HG03432 (cell line): ENCODE data around the gene PAH.

ENCODE experiments used
- ATAC-seq: cut with Tn5 transposase; IDR thresholded peaks from one replicate; pipeline ENCODE4 v1.9.1; 2021; ENCODE audit warnings: mild to moderate bottlenecking, moderate library complexity; ENCODE audit not compliant: unreplicated experiment

PAH gene

DNA sequence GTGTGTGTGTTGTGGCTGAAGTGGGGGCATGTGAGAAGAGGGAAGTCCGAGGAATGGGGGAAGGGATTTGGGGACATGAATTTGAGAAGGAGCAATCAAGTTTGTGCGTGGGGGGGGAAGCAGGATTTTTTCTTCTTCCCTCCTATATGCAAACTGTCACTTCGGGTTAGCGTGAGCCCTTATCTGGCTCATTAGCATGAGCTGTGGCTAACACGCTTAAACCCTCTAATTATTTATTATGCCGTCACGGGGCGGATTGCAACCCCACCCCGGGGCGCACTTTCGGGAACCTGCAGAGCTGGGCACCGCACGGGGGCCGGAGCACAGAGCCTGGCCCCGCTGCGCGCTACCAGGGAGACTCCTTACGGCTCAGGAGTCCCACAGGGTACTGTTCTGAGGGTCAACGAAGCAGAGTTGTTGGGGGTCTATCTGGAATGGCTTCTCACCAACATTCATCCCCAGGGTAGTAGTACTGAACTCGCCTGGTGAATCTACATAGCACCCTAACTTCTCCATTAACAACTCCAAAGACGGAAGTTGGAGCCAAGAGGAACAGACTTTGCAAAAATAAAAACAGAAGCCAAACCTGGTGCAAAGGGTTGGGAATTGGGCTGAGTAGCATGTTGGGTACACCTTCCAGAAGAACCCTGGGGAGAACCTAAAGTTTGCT is 34.0 kb upstream of the PAH start:
- ATAC-seq = no peak

DNA sequence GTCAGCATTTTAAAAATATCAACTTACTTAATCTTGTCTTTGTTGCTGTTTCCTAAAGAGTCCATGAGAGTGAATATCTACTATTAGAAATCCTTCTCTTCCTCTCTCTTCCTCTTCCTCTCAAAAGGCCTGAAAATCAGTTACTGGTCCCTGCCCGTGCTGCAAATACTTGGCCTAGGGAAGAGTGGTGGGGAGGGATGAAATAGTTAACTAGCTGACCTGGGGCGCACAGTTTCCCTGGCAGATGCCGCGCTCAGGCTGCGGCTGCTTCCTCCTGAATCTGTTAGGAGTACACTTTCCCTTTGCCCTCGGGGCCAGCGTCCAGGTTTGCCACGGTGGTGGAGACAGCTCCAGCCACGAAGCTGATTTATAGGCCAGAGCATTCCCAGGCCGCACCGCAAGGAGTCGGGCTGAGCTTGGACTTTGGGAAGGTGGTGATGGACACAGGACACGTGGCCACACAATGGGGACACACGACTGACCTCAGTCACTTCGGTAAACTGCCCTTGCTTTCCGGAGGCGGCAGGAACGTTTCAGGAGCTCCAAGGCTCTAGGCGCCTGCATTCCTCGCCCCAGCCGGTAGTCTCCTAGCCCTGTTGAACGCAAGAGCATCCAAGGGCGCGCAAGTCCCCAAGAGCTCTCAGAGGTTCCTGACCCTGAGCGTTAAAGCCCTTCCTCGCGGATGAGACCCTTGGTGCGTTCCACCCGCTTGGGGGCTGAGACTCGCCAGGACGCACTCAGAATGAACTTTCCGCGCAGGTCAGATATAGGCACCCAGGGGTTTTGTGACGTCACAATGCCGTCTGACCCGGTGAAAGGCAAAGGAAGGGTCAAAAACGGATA is 33.3 kb upstream of the PAH start:
- no peak for ATAC-seq

DNA sequence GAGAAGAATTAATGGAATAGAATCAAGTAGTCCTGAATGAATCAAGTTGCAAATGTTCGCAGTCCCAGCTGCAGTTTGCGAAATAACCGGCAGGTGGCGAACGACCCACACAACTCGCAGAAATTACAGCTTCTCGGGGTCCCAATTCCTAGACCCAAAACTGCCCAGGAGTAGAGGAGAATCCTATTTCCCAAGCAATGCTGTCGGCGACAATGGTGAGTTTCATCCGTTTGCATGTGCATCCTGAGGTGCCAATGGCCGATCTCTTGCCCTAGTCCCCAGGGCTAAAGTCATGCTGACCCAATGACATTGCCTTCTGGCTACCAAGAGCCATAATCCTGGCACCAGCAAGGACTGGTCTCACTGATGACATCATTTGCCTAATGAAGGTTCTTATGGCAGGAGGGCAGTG is 31.9 kb upstream of the PAH start:
- ATAC-seq = no peak

DNA sequence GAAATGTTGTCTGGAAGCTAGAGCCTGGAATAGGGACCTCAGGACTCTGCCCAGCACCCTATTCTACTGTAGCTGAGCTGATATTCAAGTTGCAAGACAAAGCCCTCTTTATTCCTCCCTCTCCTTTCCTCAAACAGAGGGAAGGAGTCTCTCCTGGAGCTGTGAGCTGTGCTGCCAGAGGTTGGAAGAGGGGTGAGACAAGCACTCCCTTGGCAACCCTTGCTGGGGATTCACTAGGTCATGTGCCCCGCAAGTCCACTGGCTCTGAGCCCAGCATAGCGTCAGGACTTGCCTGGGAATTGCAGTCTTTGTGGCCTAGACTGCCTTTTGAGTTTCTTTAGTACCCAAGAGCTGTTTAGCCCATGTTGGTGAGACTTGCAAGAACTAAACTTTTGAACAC is 29.0 kb upstream of the PAH start:
- no peak for ATAC-seq

DNA sequence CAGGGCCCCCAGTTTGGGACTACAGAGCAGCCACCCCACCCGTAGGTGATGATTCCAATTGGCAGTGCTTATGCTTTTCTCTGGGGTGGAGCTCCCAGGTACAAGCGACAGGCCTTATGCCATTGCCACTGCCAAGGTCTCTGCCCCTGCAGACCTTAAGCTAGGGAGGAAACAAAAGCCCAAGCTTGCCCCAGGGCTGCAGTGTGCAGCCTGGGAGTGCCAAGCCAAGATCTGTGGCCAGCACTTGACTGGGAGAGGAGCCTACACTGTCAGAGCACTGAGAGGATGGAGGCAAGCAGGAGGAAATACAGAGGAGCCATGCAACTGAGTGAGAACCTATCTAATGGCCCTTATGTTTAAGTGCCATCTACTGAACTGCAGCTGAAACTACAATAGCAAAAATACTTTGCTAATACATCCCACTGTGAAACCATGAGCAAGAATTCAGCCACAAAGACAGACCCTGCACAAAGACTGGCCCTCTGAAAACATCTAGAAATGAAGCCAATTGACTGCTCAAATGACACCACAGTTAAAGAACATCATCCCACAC is 22.7 kb upstream of the PAH start:
- ATAC-seq = no peak

DNA sequence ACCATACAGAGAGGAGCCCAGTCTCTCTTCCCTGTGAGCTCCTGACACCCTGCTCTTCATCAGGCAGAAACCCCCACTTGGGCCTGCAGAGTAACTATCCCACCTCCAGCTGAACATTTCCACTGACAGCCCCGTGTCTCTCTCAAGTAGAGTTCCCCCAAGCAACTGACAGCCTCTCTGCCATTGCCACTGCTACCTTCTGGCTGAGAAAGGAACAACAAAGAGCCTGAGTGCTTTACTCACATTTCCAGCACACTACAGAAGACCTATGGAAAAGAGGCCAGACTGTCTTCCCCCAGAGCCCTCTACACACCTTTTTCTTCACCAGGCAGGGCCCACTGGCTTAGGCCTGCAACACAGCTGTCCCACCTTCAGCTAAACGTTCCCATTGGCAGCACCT is 22.0 kb upstream of the PAH start:
- ATAC-seq = no peak

DNA sequence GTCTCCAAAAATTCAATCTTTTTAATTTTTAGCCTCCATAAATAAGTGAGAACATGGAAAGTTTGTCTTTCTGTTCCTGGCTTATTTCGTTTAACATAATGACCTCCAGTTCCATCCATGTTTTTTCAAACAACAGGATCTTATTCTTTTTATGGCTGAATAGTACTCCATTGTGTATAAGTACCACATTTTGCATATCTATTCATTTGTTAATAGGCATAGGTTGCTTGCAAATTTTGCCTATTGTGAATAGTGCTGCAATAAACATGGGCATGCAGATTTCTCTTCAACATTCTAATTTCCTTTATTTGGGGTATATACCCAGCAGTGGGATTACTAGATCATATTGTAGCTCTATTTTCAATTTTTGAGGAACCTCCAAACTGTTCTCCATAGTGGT is 16.1 kb upstream of the PAH start:
- no peak for ATAC-seq

DNA sequence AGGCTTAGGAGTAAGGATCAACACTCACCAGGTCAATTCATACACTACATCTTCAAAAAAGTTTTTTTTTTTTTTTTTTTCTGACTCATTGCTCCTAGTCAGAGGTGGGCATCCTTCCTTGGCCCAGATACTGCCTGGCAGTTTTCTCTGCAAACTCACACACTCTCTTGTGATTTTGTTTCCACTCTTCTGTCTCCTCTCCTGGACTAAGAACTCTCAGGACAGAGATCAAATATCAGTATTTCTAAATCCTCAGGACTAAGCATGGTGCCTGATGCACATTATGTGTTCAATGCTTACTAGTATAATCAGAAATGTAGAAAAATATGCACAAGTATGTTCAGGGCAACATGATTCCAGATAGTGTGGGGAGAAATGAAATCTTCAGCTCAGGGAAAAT is 10.2 kb upstream of the PAH start:
- ATAC-seq = no peak

DNA sequence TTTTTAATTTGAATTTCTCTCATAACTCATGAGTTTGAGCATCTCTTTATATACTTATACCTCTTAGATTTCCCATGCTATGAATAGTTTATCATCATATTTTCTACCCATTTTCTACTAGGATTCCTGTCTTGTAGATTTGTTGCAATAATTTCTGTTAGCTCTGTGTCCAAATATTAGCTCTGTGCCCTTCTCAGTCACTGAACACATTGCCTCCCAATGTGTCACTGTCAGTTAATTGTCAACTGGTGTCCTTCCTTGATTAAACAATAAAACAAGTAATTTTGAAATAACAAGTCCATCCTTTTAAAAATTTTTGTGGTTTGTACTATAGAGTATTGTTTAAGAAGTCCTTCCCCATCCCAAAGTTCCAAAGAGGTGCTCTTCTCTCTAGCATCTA is 4.2 kb upstream of the PAH start:
- no peak for ATAC-seq

DNA sequence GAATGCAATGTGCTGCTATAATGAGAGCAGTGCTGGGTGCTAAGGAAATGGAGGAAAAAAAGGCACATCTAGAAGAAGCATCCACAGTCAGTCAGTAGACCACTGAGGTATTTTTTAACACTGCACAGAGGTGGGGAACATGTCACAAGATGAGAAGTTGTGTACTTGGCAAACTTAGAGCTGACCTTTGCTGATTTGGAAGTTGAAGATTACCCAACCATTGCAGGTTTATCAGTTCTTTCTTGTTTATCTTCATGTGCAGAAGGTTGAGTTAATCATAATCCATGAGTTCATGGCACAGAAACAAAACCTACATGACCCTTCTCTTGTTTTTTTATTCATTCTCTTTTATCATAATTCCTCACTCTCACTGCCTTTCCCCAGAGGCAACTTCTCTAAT is 3.2 kb upstream of the PAH start:
- no peak for ATAC-seq

DNA sequence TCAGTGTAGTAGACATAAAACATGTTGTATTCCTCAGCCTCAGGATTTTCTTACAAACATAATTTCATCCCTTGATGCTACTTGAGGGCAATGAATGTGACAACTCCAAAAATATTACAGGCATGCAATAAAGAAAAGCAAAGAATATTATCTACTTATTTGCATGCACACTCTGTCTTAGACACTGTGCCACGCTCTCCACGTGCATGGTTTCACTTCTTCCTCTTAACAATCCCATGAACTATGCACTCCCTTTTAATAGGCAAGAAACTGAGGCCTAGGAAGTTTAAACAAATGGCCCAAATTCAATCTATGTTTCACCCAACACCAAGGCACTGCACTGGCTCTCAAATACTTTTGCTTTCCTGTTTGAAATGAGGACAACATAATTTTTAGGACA is 1.8 kb upstream of the PAH start:
- no peak for ATAC-seq

DNA sequence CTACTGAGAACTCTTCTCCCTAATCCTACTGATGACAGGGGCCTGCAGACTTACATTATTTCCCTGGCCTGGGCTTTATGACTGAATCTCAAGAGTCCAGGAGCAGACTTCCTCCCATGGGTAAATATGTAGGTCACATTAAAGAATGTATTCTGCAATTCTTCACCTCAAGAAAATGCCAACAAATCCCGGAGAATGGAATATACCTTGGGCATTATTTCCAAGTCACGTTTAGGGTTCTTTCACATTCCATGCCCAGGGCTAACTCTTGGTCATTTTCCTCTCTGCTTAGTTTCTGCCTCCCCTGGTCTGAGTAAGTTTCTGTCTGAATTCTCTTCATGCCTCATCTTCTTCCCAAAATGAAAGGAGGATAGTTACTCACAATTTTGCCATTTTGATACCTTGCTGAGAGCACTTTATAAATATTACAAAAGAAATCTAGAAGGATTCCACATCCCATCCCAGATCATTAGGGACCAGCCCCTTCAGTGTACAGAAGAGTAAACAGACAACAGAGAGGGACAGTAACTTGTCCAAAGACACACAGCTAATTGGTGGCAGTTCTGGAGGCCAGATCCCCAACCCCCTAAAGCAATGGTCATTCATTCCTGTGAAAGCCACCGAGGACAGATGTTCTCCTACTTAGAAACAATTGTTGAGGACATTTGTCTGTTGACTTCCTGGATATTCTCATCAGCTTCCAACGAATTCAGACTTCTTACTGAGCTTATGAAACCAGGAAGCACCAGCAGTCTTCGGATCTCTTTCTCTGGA is 605 bp downstream of the PAH start:
- no peak for ATAC-seq

DNA sequence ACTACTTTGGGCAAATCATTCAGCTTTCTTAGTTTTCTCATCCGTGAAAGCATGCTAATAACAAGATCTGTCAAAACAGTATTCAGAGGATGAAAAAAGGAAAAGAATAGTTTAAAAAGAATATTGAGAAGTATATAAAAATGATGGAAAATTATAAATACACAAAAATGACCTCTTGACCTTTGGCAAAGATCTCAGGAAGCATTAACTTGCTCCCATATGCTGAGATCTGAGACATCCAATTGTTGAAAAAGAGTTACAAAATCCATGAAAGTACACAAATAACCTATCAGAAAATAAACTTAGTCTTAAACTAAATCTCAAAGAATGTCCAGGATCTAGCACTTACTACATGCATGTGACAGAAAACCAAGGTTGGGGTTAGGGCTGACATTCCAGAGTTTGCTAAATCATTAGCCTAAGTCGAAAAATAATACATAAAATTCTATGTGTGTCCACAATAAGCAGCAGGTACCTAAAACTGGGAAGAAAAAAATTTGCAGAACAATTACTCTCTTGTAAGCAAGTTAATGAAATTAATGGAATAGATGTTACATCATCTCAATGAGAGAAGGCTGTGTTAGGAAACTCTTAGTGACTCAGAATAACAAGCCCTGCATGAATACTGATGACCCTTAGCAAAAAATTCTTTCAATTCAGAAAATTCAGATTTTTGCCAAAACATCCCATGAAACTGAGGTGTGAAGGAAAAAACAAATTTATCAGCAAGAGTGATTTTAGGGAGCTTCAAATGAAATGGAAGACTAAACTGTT is 3.4 kb downstream of the PAH start:
- no peak for ATAC-seq

DNA sequence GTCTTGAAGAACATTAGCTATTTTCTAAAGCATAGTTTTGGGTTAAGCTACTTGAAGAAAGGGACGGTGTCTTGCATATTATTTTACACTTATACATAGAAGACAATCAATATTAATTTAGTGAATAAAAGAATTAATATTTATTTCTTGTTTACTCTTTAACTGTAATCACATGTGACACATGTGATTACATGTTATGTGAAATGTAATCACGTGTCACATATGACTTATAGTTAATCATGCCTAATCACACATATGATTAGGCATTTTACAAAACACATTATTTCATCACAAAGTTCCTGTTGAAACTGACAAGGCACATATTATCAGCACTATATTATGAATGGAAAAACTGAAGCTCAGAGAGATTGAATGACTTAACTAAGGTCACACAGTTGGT is 4.8 kb downstream of the PAH start:
- ATAC-seq = no peak

DNA sequence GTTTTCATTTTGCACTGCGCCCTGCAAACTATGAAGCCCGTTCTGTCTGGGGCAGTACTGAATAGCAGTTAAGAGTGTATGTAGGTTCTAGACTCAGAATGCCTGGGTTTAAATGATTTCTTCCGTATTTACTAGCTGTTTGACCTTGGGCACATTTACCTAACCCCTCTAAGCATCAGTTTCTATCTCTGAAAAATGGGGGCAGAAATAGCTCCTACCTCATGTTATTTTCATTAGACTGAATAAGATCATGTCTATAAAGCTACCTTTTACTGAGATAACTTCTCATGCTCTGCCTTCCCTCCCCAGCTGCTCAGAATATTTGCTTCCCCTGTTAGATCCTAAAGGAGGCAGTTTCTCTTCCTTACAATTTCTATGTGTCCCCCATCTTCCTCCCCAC is 5.7 kb downstream of the PAH start:
- ATAC-seq = no peak

DNA sequence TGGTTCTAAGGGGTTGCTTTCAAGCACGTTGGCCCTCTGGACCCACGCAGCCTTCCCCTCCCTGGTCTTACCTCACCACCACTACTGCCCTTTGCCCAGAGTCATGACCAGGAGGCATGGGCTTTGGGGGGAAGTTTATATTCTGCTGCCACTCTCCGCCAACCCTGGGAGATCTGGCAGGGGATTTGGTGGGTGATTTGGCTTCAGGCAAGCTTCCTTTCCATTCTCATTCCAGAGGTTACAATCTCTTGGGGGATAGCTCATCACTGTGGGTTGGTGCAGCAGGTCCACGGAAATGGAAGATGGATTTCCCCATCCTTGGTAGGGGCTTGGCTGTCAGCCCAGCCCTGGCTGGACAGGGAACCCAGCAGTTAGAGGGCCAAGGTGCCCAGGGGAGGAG is 6.3 kb downstream of the PAH start:
- no peak for ATAC-seq

DNA sequence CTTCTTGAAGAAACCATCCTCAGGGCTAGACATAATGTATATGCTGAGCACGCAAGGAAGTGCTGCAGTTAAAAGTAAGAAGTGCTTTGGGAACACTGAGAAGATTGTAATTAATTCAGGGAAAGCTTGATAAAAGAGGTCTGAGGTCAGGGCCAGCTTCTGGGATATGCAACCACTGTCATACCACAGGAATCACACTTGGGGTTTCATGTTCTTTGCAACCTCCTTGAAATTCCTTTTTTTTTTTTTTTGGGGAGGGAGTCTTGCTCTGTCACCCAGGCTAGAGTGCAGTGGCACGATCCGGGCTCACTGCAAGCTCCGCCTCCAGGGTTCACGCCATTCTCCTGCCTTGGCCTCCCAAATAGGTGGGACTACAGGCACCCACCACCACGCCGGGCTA is 6.9 kb downstream of the PAH start:
- ATAC-seq = no peak

DNA sequence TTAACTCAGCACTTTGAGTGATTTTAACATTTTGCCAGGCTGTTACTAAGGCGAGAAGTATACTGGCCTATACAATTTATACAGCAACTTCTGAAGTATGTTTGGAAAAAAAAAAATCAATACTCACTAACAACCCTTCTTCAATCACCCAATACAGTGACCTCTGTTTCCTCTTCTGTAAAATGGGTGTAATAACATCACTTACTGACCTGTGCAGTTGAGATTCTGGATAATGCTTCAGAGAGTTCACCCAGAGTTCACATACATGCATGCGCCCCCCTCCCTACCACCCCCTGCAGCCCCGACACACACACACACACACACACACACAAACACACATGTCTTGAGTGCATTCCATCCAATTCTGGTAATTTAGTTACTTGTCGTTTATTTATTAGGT is 9.1 kb downstream of the PAH start:
- ATAC-seq = no peak

DNA sequence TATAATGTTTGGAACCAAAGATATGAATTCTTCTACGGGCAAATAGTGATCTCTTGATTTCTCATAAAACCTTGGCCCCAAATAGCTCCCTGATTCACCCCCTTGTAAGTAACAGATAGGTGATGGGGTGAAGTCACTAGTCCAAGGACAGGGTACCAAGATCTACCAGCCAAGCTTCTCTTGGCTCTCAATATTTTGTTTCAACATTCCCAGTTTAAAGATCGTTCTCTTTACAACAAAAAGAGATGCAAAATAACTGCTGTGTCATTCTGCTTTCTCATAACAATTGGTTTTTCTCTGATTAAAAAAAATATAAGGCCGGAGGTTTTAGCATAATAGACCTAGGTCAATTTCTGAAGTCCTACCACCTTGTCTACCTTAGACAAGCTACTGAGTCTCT is 11.8 kb downstream of the PAH start:
- no peak for ATAC-seq

DNA sequence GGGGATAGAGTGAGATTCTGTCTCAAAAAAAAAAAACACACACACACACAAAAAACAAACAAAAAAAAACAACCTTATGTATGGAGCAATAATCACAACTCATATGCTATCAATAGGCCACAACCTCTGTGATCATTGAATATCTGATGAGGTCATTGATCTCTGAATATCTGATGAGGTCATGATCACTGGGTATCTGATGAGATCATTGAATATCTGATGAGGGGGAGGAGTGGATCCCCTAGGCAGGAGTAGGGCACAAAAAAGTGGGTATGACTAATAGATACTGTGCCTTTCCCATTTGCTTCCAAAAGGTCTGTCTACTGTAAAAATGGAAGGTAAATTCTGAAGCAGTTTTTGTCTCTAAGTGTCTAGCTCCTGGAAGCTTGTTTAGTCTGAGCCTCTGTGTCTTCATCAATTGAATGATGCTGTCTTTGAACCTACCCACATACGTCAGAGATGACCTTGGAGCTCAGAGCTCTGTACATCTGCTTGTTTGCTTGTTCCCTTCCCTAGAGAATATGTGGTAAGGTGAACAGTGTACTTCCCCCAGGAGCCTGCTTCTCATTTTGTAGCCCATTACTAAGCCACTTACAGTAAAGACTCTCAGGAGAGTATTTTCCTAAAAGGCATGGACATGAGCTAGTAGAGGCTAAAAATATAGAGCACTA is 13.6 kb downstream of the PAH start:
- ATAC-seq = no peak
